Measurements from ENCODE around the gene COL25A1.

COL25A1 gene

DNA sequence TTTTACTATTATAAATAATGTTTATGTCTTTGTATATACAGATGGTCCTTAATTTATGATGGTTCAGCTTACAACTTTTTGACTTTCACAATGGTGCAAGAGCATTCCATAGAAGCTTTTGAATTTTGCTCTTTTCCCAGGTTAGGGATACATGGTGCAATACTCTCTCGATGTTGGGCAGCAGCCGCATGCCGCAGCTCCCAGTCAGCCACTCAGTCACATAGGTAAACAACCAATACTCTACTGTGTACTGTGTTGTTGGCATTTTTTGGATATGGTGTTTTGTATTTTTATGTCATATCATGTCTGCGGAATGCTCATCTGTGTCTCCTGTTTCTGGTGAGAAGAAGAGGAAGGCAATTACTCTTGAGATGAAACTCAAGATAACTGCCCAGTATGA lies 281.6 kb downstream of the COL25A1 start:
- TF ChIP-seq ARNT (IDR thresholded peaks at IDR 0.05) (no peak), CTBP1 (IDR thresholded peaks at IDR 0.05; ENCODE audit: borderline replicate concordance) (no peak), FOXA1 (IDR thresholded peaks at IDR 0.05) (no peak), HDGF (IDR thresholded peaks at IDR 0.05; ENCODE audit: borderline replicate concordance) (no peak)
- TF ChIP-seq, protein P1, sequence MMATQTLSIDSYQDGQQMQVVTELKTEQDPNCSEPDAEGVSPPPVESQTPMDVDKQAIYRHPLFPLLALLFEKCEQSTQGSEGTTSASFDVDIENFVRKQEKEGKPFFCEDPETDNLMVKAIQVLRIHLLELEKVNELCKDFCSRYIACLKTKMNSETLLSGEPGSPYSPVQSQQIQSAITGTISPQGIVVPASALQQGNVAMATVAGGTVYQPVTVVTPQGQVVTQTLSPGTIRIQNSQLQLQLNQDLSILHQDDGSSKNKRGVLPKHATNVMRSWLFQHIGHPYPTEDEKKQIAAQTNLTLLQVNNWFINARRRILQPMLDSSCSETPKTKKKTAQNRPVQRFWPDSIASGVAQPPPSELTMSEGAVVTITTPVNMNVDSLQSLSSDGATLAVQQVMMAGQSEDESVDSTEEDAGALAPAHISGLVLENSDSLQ (IDR thresholded peaks at IDR 0.05): no peak
- ChIA-PET POLR2A (no interaction called here), CTCF (no interaction called here)
- DNase-seq (ENCODE audit: extremely low spot score): no peak

DNA sequence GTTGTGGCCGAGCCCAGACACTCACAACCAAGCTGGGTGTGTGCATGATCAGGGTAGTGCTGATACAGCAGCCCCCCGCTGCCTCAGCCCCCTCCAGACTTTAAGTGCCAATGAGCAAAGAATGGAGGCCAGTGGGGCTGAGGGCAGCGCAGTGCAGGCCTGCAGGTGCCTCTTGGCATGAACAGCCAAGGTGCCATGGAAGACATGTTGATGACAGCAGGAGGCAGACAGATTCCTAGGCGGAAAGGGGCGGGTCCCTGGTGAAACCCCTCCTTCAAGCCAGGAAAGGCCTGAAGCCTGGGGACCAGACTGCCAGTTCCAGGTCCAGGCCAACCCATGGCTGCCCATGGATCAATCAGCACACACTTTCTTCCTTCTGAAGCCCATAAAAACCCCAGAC lies 286.3 kb downstream of the COL25A1 start:
- TF ChIP-seq ZNF384 (IDR thresholded peaks at IDR 0.05) (no peak), NFRKB (IDR thresholded peaks at IDR 0.05) (no peak)
- ChIA-PET POLR2A (no interaction called here), CTCF (no interaction called here)
- DNase-seq (ENCODE audit: extremely low spot score): no peak

DNA sequence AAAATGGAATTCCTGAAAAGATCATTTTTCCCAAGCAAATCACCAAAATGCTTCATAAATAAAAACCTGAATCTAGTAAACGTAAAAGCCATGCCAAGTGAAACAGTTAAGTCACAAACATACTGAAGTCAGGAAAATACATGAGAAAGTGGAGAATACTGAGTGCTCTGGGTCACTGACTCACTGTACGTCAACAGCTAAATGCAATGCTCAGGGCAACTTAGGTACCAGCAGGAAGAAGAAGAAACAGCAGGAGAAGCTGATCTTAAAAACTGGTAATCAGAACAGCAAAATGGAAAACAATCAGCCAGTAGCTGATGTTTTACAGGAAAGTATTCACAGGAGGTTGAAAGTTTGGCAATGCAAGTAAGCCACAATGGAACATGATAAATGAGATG lies 287.0 kb downstream of the COL25A1 start:
- POLR2A ChIA-PET: no interaction called here
- CTCF ChIA-PET: no interaction called here
- DNase-seq (ENCODE audit: extremely low spot score): no peak
- no peak for TF ChIP-seq HDGF (IDR thresholded peaks at IDR 0.05; ENCODE audit: borderline replicate concordance)
- no peak for TF ChIP-seq LEF1 (IDR thresholded peaks at IDR 0.05; ENCODE audit: borderline replicate concordance)
- TF ChIP-seq SUZ12 (IDR thresholded peaks at IDR 0.05): no peak
- TF ChIP-seq NFRKB (IDR thresholded peaks at IDR 0.05): no peak
- no peak for TF ChIP-seq ZNF384 (IDR thresholded peaks at IDR 0.05)
- no peak for TF ChIP-seq FOXK2 (IDR thresholded peaks at IDR 0.05)
- TF ChIP-seq FOXM1 (IDR thresholded peaks at IDR 0.05; ENCODE audit: borderline replicate concordance): no peak
- TF ChIP-seq, protein P1 (IDR thresholded peaks at IDR 0.05): no peak
- TF ChIP-seq BHLHE40 (IDR thresholded peaks at IDR 0.05; ENCODE audit: borderline replicate concordance): no peak
- TF ChIP-seq TARDBP (IDR thresholded peaks at IDR 0.05): no peak
- no peak for TF ChIP-seq CTBP1 (IDR thresholded peaks at IDR 0.05; ENCODE audit: borderline replicate concordance)
- no peak for TF ChIP-seq FOXA1 (IDR thresholded peaks at IDR 0.05)
- TF ChIP-seq L3MBTL2 (conservative IDR thresholded peaks at IDR 0.05): no peak
- TF ChIP-seq SP1 (IDR thresholded peaks at IDR 0.05): no peak
- no peak for TF ChIP-seq ELF4 (IDR thresholded peaks at IDR 0.05)
- TF ChIP-seq ARNT (IDR thresholded peaks at IDR 0.05): no peak

DNA sequence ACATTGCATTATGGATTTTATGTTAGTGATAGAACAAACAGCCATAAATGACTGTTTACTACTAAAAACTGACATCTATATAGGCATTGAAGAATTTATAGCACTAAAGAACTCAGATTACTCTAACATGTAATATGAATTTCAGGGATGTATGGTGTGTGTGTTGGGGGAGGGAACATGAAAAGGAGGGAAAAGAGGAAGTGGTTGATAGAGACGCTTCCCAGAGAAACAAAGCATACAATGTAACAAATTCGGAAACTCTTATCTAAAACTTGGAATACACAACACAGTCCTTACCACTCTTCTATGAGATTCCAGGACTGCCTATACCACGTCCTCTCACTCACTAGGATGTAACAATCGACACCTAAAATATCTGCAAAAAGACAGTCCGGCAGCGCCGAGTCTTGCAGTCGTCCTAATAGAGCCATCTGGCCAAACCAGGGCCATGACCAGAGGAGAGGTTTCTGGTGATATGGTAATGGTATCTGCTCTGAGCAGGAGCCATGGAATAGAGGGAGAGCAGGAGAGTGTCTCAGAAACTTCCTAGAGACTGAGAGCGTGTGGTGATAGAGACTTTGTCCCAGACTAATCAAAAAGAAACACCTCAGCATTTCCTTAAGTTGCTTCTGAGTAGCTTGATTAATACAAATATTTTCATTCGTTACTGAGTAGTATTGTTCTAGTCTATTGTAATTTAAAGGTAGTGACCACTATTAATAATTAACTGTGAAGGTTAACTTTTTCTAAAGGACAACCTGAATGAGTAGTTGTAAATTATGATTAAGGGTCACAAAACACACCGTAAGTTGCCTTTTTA lies 287.7 kb downstream of the COL25A1 start:
- TF ChIP-seq FOXK2 (IDR thresholded peaks at IDR 0.05): no peak
- TF ChIP-seq, protein P1 (IDR thresholded peaks at IDR 0.05): no peak
- DNase-seq (ENCODE audit: extremely low spot score): no peak
- POLR2A ChIA-PET: no interaction called here
- CTCF ChIA-PET: no interaction called here

DNA sequence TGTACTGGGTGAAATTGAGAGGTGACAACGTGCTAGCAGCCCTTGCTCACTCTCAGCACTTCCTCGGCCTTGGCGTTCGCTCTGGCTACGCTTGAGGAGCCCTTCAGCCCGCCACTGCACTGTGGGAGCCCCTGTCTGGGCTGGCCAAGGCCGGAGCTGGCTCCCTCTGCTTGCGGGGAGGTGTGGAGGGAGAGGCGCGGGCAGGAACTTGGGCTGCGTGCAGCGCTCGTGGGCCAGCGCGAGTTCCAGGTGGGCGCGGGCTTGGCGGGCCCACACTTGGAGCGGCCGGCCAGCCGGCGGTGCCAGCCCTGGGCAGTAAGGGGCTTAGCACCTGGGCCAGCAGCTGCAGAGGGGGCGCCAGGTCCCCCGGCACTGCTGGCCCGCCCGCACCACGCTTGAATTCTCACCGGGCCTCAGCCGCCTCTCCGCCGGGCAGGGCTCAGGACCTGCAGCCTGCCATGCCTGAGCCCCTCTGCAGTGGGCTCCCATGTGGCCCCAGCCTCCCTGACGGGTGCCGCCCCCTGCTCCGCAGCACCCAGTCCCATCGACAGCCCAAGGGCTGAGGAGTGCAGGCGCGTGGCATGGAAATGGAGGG lies 290.1 kb downstream of the COL25A1 start:
- no peak for DNase-seq (ENCODE audit: extremely low spot score)
- TF ChIP-seq LEF1 (IDR thresholded peaks at IDR 0.05; ENCODE audit: borderline replicate concordance) (no peak), BHLHE40 (IDR thresholded peaks at IDR 0.05; ENCODE audit: borderline replicate concordance) (no peak), ZNF384 (IDR thresholded peaks at IDR 0.05) (no peak), FOXK2 (IDR thresholded peaks at IDR 0.05) (no peak), ARNT (IDR thresholded peaks at IDR 0.05) (no peak), FOXA1 (IDR thresholded peaks at IDR 0.05) (no peak), TARDBP (IDR thresholded peaks at IDR 0.05) (no peak), SP1 (IDR thresholded peaks at IDR 0.05) (no peak), L3MBTL2 (conservative IDR thresholded peaks at IDR 0.05) (no peak), FOXM1 (IDR thresholded peaks at IDR 0.05; ENCODE audit: borderline replicate concordance) (no peak), ELF4 (IDR thresholded peaks at IDR 0.05) (no peak), CTBP1 (IDR thresholded peaks at IDR 0.05; ENCODE audit: borderline replicate concordance) (no peak), SUZ12 (IDR thresholded peaks at IDR 0.05) (no peak), HDGF (IDR thresholded peaks at IDR 0.05; ENCODE audit: borderline replicate concordance) (no peak), NFRKB (IDR thresholded peaks at IDR 0.05) (no peak)
- TF ChIP-seq, protein P1 (IDR thresholded peaks at IDR 0.05): no peak
- CTCF ChIA-PET: no interaction called here
- POLR2A ChIA-PET: no interaction called here

DNA sequence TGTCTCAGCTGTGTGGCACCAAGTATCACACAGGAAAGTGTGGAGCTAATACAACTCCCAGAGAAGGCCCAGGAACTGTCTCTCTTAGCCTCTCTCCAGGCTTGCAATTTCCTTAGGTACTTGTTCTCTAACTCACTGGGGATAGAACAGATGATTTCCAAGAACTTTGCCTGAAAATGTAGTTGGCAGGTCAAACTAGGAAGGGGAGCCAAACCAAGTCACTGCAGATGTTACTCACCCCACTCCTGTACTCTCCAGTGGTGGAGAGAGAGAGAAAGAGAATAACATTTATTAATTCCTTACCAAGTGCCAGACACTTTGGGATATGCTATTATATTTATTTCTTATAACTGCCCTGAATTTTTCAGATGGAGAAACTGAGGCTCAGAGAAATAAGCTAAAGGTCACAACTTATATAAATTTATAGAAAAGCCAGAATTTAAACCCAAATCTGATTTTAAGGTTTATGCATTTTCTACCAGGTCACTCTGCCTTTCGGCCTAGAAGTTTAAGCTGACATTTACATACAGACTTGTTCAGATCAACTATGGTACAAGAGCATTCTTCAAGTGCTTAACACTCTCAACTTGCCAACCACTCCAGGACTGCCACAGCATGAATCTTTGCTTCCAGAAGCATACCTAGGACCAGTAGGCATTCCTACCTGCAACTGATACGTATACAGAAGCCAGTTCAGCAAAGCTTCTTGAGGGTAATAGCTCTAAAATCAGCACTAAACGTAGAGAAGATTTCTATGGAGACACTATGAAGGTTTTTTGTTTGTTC lies 291.0 kb downstream of the COL25A1 start:
- CTCF ChIA-PET: no interaction called here
- POLR2A ChIA-PET: no interaction called here
- no peak for DNase-seq (ENCODE audit: extremely low spot score)
- TF ChIP-seq TARDBP (IDR thresholded peaks at IDR 0.05) (no peak), LEF1 (IDR thresholded peaks at IDR 0.05; ENCODE audit: borderline replicate concordance) (no peak), ARNT (IDR thresholded peaks at IDR 0.05) (no peak), SP1 (IDR thresholded peaks at IDR 0.05) (no peak), CTBP1 (IDR thresholded peaks at IDR 0.05; ENCODE audit: borderline replicate concordance) (no peak), BHLHE40 (IDR thresholded peaks at IDR 0.05; ENCODE audit: borderline replicate concordance) (no peak), SUZ12 (IDR thresholded peaks at IDR 0.05) (no peak), FOXK2 (IDR thresholded peaks at IDR 0.05) (no peak), FOXA1 (IDR thresholded peaks at IDR 0.05) (no peak), L3MBTL2 (conservative IDR thresholded peaks at IDR 0.05) (no peak), ELF4 (IDR thresholded peaks at IDR 0.05) (no peak), NFRKB (IDR thresholded peaks at IDR 0.05) (no peak), ZNF384 (IDR thresholded peaks at IDR 0.05) (no peak)
